Measurements from ENCODE around the gene SAMD4B.

SAMD4B gene

GRCh38 chr19:39410831-39411080 is 68.5 kb downstream of the SAMD4B start:
- no peak for FAIRE-seq

GRCh38 chr19:39411081-39411831 is 69.0 kb downstream of the SAMD4B start:
- FAIRE-seq = no peak

GRCh38 chr19:39411832-39412099 is 69.5 kb downstream of the SAMD4B start:
- no peak for FAIRE-seq

GRCh38 chr19:39412100-39412866 is 70.1 kb downstream of the SAMD4B start, which contains the start of gene PLEKHG2:
Gene PLEKHG2 (plus strand): TSS chr19:39412669. CDS start chr19:39414087, 1,418 bp downstream.
- peak; percentile 87 for FAIRE-seq

GRCh38 chr19:39412867-39413271 is 70.6 kb downstream of the SAMD4B start:
- no peak for FAIRE-seq

GRCh38 chr19:39413272-39413910 is 71.2 kb downstream of the SAMD4B start:
- no peak for FAIRE-seq

GRCh38 chr19:39413911-39414608 is 71.8 kb downstream of the SAMD4B start:
- no peak for FAIRE-seq

GRCh38 chr19:39415111-39416046 is 73.2 kb downstream of the SAMD4B start:
- FAIRE-seq = no peak

GRCh38 chr19:39416152-39417120 is 74.2 kb downstream of the SAMD4B start:
- no peak for FAIRE-seq

- FAIRE-seq = no peak
Observed at GRCh38 chr19:39417463-39418181, 75.4 kb downstream of the SAMD4B start.

- FAIRE-seq = no peak
Observed at GRCh38 chr19:39419003-39419402, 76.8 kb downstream of the SAMD4B start.

GRCh38 chr19:39420769-39421168 is 78.5 kb downstream of the SAMD4B start:
- FAIRE-seq = no peak

- no peak for FAIRE-seq
Observed at GRCh38 chr19:39422020-39422419, 79.8 kb downstream of the SAMD4B start.

- no peak for FAIRE-seq
Observed at GRCh38 chr19:39423258-39424086, 81.3 kb downstream of the SAMD4B start.

GRCh38 chr19:39424934-39425333 is 82.7 kb downstream of the SAMD4B start:
- no peak for FAIRE-seq

- FAIRE-seq = no peak
Observed at GRCh38 chr19:39425744-39426143, 83.5 kb downstream of the SAMD4B start.

GRCh38 chr19:39426170-39426569 is 83.9 kb downstream of the SAMD4B start:
- no peak for FAIRE-seq

- FAIRE-seq = no peak
Observed at GRCh38 chr19:39427707-39428106, 85.5 kb downstream of the SAMD4B start.
